GM21515 (cell line): Measurements from ENCODE around the gene KIAA1958.

Source experiments
- ATAC-seq: cut with Tn5 transposase; IDR thresholded peaks from one replicate; pipeline ENCODE4 v1.9.1; 2021; ENCODE audit not compliant: unreplicated experiment

The KIAA1958 gene

DNA sequence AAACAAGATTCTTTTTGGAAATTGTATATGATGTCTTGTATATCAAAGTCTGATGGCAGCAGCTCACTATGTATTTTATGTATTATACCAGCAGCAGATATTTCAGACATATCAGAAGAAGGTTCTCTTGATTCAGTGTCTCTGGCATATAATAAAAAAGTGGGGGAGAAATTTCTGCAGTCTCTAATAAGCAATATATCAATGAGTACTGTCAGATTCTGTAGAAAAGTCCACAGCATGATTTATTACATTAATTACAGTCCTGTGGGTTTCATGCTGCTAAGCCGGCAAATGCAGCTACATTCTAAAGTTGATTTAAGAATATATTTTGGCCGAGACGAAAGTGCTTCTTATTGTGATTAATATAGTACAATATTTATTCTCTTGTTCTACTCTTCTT, 113.1 kb downstream of the KIAA1958 start:
- ATAC-seq, result no peak

DNA sequence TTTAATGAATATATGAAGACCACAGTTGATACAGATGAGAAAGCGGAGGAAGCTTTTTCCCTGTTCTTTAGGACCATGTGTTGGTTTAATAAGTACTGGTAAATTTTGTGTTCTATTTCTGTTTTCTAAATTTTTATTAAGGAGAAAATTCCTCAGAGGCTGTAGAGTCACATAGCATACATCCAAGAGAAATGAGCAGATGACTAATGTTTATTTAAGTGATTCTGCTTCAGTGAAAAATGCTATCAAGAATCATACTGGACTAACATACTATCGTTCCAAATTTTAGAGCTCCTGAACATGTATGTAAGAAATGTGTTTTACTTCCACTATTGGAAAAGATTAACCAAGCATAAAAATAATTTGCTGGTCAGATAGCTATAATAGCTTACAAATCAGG, 115.0 kb downstream of the KIAA1958 start:
- no peak for ATAC-seq

DNA sequence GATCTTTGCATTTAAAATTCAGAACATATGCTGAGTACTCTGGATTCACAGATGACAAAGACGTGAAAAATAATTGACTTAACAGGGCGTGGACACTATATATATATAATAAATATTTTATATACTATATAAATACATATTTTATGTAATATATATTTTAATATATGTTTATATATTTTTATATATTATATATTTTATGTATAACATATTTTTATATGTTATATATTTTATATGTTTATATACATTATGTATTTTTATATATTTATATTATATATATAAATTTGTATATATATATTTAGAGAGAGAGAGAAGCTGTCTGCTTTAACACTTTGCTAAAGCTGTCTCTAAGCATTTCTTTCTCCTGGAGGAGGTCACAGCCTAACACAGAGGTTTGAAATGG, 118.2 kb downstream of the KIAA1958 start:
- ATAC-seq, result no peak

DNA sequence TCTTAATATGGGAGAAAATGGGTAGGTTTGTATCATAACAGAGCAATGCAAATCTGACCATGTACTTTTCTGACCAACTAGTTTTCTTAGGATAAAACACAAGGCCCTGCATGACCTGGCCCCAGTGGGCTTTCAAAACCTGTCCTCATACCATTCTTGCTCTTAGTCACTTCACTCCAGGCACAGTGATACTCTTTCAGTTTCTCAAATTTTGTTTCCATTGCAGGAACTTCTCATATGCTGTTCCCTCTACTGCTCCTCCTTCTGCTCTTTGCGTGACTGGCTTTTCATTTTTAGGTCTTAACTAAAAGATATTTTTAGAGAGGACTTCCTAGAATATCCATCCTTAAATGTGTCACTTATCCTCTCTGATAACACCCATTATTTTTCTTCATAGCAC, 118.9 kb downstream of the KIAA1958 start:
- ATAC-seq, result peak; percentile 85

DNA sequence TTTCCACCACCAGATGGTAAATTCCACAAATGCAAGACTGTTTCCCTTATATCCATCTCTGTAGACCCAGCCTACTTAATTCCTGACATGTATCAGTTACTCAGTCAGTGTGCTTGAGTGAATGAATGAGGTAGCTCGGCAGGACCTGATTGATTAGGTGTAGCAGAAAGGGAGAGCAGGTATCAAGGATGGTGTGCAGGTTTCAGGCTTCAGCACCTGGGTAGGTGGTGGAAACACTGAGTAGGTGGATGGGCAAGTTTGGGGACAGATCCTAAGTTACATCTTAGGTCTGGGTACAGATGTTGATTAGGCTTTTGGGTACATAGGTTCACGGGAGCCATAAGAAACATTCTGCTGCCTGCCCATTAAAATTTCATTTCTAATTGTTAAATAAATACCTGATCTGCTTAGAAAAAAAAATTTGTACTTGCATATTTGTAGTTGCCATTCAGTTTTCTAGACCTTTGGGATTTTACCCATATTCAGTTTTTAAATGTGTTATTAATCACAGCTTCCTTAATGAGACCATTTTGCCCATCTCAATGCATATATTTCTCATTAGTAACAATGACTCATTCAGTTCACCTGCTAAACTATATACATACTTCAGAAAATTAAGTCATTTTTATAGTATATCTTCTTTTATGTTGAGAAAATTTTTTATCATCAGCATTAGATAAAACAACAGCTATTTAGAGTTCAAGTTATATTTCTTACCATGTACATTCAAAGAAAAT, 119.5 kb downstream of the KIAA1958 start:
- peak; percentile 28 for ATAC-seq

DNA sequence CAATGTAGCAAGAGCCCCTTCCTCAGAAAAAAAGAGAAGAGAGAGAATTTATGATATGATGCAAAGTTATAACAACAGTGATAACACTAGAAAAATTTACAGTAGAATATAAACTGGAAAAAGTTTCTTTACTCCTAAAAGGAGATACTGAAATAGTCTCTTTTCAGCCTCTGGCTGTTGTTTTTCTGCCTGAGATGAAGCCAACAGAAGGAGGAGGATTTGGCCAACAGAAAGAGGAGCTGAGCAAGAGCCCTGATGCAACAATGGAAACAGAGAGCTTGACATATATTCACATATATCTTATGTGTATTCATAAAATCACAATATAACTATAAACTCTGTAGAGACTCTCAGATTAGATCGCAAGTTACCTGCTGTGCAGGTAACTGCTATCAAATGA, 122.2 kb downstream of the KIAA1958 start:
- no peak for ATAC-seq

DNA sequence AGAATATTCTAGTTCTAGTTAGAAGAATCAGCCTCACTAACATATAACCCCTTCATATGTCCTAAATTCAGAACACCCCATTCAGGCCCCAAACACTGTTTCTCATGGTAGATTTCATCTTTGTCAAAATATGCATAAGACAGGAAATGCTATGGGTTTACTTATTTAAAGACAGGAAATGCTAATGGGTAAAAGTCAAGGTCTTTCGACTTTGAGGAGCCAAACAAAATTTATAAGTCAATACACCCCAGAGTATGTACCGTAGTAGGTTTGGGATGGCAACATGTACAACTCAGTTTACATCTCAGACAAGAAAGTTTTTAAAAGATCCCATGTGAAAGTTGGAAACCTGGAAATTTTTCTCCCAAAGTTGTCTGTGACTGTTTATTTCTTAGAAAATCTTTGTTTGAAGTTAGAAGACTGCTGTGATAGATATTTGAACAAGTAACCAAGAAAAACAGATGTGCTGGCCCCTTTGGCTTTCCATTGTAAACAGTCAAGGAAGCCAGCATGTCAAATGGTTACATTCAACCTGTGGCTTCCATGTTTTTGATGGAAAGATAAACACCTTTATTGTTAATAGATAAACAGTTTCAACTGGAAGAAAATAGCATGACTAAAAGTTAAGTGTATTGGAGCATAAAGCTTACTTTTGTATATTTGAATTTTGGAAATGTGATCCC, 129.1 kb downstream of the KIAA1958 start:
- ATAC-seq, result no peak

DNA sequence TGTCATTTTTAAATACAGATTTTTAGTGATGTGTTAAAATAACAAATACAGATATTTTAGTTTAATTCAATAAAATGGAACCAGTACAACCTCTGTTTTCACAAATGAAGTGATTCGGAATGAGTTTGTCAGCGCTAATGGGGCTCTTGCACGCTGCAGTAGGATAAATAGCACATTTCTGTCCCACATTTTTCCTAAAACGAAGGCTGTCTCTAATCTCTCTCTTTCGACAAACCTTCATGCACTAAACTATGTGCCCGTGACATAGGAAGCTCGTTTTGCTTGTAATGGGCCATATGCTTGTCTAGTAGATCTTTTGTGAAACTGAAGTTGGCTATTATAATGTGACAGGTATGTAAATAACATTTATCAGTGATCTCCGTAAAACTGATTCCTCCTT, 130.7 kb downstream of the KIAA1958 start:
- no peak for ATAC-seq

DNA sequence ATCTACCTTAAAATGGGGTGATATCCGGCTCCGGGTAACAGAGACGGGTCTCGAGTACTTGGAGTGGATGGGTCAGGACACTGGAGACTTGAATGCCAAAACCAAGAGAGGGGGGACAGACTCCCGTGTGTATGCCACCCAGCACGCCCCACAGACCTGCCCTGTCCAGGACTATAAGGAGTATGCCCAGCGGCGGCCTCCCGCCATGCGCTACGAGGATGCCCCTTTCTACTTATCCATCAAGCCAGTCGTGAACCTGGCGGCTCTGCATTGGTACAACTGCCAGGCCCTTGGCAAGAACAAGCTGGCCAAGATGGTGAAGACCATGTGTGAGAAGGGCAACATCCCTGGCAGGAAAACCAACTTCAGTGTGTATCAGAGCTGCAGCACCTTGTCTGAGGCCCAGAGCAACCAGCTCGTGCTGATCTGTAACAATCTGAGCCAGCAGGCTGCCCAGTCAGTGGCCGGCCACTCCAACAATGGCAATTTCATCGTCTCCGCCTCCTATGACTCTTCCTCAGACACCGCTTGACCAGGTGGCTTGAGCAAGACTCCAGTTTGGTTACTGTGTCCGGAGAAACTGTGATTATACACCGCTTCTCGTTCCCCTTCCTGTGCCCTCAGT, 131.9 kb downstream of the KIAA1958 start:
- no peak for ATAC-seq

DNA sequence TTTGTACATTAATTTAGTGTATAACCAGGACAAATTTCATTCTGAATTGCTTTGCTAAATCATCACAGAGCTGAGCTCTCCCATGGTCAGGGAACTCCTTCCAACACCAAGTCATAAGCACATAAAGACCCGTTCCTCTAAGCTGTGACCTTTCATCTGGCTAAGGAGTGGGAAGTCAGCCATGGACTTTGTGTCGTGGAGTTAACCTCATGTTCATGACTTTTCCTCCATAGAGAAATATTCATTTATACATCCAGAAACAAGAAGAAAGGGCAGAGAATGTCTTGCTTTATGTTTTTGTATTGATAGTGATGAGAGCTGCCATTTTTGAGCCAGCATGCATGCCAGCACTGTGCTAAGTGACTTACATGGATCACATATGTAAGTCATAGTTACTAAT, 133.8 kb downstream of the KIAA1958 start:
- ATAC-seq, result no peak

DNA sequence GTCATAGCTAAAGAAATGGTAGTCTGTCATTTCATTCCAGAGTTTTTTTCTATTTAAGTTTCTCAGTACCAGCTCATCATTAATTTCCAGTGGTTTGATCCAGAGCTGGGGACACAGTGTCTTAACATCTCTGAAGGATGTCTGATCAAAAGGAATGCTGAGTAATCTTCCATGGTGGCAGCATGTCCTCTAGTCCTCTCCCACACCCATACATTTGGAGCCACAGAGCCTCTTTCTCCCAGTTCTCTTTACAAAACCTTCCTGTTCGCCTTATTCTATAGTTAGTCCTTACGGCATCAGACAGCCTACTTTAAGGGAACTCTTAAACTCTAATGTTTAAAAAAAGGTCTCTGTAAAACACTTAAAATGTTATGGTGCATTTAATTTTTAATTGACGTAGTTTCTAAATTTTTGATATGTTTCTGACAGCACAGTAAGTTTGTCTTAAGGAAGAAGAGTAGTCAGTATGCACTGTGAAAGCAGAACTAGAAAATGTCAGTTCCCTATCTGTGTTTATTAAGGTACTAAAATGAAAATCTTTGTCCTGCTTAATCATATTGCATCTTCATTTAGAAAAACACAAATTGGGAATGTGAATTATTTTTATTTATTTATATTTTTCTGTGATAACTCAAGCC, 134.5 kb downstream of the KIAA1958 start:
- ATAC-seq, result no peak

DNA sequence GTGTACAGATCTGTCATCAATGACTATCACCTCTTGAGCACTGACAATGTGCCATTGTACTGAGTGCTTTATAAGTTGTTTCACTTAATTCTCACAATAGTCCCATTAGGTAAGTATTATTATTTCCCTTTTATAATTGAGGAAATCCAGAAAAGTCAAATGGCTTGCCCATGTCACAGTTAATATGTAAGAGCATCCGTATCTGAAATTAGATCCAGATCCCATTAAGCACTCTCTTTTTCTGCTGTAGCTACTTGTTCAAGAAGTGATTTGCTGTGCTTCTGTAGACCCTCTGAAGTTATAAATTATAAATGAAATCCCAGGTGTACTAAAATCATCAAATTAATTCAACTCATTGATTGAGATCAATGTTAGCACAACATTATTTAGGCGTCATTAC, 136.6 kb downstream of the KIAA1958 start:
- ATAC-seq, result no peak

DNA sequence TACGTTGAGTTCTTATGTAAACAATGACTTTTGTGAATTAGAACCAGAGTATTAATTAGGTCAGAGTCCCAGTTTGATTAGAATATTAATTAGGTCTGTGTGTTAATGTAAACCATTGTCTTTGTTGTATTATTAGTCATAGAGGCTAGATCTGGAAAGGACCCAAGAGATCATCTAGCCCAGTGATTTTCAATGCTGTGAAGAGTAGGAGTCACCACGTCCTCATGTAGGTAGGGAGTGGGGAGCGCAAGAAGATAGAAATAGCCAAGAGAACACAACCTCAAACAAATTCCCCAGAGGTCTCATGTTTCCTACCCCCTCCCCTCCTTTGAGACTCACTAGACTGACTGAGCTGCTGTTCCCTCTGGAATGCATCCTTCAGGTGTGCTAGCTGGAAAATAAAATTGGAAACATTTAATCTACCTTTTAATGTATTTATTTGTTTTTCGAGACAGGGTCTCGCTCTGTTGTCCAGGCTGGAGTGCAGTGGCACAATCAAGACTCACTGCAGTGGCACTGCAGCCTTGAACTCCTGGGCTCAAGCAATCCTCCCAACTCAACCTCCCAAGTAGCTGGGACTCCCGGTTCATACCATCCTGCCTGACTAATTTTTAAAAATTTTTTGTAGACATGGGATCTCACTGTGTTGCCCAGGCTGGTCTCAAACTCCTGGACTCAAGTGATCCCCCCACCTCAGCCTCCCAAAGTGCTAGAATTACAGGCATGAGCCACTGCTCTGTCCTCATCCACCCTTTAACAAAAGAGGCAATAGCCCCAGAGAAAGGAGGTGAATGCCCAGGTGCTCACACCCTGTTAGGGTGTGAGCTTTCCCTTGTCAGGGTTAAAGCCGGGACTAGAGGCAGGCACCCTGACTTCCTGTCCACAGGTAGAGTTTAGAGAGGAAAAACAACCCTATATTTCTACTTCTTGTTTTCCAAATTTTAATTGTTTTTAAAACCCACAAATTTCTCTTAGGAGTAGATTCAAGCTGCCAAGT, 138.4 kb downstream of the KIAA1958 start:
- no peak for ATAC-seq

DNA sequence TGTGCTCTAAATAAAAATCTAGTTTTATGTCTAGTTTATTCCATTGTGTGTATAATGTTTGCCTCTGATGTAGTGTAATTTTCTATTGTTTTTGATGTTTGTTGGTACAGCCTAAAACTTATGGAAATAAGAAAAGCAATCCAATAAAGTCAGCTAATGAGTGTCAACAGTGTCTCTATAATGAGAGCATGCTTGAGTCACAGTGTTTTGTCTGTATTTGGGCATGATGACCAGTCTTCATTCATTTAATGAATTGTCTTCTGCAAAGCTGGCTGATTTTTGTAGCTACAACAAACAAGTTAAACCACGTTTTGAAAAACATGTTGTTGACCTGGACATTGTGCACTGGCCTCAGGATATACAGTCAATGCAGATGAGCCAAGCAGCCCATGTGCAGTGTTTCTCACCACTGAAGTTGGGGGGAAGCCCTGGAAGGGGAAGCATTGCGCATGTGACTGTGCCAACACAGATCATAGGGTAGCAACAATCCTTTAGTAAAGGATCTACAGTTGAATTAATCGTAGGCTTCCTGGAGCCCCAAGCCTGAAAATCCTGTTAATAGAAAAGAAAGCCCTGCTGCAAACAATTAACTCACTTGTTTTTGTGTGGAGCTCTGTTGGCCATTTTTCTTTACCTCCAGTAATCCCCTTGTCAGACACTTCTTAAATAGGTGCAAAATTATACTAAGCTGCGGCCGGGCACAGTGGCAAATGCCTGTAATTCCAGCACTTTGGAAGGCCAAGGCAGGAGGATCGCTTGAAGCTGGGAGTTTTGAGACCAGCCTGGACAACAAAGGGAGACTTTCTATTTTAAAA, 143.3 kb downstream of the KIAA1958 start:
- no peak for ATAC-seq

DNA sequence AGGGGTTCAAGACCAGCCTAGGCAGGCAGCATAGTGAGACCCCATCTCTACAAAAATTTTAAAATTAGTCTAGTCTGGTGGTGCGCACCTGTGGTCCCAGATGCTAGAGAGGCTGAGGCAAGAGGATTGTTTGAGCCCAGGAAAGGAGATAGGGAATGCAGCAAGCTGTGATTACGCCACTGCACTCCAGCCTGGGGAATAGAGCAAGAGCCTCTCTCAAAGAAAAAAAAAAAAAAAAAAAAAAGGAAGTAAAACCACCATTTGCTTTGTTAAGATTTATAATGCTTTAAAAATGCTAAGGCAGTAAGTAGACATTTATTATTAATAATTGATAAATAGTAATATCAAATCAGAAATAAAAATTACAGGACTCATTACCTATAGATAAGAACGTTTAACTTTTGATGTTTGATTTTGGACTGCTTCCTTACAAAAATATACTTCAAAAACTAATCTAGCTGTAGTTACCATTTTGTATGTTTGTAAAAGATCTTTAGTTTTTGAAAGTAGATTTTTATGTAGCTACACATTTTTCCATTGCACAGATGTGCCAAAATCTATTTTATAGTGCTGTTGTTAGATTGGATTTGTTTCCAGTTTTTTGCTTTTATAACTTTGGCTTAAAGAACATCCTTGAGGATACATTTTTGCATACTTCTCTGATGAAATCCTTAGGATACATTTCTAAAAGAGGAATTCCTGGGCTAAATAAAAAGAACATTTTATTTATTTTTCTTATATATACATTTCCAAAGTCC, 144.9 kb downstream of the KIAA1958 start:
- no peak for ATAC-seq

DNA sequence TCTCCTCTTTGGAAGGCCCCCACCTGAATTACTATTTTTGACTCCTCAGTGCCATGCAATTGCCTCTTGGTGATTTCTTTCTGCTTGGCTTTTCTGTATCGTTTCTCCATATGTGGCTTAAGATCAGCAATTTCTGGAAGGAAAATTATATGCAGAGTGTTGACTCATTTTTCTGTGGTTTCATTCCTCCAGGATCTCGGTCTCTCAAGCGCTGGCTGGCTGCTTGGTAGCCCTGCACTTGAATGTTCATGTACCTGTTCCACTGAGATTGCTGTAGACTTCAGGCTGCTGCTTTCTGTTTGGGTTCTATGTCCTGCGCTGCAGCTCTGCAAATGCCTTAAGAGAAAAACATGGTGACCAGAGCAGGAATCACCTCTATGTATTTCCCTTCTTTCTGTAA, 153.7 kb downstream of the KIAA1958 start:
- ATAC-seq, result no peak

DNA sequence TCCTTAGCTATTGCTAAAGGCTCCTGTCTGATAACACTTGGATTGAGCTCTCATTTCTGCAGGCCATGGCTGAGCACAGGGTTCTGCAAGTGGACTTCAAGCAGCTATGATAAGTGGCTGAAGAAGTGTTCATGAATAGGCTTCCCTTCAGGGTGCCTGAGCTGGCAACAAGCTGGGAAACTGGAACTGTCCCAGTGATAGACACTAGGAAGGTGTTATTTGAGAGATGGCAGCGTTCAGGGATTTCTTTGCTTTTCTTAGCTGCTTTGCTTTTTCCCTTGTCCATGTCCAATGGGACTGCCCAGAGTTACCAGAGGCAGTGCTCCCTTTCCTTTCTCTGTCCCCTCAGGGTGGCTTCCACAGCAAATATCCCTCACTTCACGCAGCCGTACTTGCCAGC, 155.5 kb downstream of the KIAA1958 start:
- ATAC-seq, result no peak

DNA sequence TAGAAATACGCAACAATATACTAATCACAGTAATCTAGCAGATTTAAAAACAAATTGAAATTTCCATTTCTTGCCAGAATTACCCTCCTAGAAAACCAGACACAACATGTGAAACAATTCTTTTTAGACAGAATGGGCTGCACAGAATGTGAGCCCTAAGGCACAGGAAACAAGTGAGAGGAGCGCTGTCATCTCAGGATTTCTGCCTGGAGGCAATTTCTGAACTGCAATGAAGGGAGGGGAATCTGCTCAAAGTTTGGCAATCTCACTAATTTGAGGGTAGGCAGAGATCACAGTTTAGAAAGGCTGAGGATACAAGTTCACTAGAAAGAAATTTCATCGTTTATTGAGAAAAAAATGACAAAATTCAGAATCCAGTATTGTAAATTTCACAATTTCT, 161.0 kb downstream of the KIAA1958 start:
- no peak for ATAC-seq

DNA sequence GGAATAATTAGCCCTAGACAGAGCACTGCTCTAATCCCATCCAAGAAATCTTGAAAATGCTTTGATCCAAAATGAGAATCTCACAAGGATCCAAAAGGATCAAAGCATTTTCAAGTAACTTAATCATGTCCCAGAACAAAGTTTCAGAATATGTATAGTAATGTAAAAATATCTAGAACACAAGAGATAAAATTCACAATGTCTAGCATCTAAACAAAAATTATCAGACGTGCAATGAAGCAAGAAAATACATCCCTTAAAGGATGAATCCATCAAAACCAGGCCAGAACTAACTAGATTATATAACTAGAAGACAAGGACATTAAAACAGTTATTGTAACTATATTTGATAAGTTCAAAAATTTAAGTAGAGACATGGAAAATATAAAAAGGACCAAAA, 162.0 kb downstream of the KIAA1958 start:
- no peak for ATAC-seq
